Measurements from ENCODE around the gene RAB11A.

DNA sequence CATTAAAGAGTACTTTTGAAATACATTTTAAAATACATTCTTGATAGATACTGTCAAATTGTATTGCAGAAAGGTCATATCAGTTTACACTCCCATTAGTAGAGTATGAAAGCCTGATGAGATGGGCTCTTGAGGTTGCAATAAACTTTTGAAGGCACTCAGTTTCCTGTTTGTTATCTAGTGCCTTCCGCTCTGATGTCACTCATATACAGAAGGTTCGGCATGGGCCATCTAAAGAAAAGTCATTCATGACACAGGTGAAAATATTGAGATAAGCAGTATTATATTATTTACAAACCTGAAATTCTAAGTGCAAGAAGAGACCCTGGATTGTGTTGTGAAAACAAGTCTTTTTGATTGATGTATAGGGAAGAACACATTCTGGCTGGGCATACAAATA is 40.7 kb upstream of the RAB11A start:
- TF ChIP-seq, protein P1, sequence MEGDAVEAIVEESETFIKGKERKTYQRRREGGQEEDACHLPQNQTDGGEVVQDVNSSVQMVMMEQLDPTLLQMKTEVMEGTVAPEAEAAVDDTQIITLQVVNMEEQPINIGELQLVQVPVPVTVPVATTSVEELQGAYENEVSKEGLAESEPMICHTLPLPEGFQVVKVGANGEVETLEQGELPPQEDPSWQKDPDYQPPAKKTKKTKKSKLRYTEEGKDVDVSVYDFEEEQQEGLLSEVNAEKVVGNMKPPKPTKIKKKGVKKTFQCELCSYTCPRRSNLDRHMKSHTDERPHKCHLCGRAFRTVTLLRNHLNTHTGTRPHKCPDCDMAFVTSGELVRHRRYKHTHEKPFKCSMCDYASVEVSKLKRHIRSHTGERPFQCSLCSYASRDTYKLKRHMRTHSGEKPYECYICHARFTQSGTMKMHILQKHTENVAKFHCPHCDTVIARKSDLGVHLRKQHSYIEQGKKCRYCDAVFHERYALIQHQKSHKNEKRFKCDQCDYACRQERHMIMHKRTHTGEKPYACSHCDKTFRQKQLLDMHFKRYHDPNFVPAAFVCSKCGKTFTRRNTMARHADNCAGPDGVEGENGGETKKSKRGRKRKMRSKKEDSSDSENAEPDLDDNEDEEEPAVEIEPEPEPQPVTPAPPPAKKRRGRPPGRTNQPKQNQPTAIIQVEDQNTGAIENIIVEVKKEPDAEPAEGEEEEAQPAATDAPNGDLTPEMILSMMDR (IDR thresholded peaks at IDR 0.05; ENCODE audit: poor library complexity) = no peak
- no peak for TF ChIP-seq EZH2 (IDR thresholded peaks at IDR 0.05; ENCODE audit: borderline replicate concordance)
- TF ChIP-seq EZH2phosphoT487 (IDR thresholded peaks at IDR 0.05; ENCODE audit: low read depth, severe bottlenecking, unreplicated experiment) = no peak

All from hepatocyte (in vitro differentiated cells).